OCI-LY3 (cell line): ENCODE data around the gene TLK1.

Source experiments
- H2AFZ ChIP-seq: fragments of 200-600, 300-600 bp; shearing (Covaris generic); 2 replicates; pipeline ENCODE4 v1.6.0; 2014; ENCODE audit warnings: antibody characterized with exemption, low read depth, low read length
- H3K27ac ChIP-seq: fragments of 200-600, 300-600 bp; sonication (generic); 2 replicates; pipeline ENCODE4 v1.5.1; 2014; ENCODE audit warnings: mild to moderate bottlenecking, low read length, moderate library complexity, mixed read lengths
- H3K27me3 ChIP-seq: fragments of 200-600, 300-600 bp; sonication (generic); 2 replicates; pipeline ENCODE4 v1.6.1; 2014; ENCODE audit warnings: low read depth, low read length, mixed read lengths
- H3K36me3 ChIP-seq: fragments of 200-600, 300-600 bp; sonication (generic); replicated peaks from 2 replicates; pipeline ENCODE3; 2014; ENCODE audit warnings: low read depth, low read length, mixed read lengths
- H3K4me1 ChIP-seq: fragments of 300-600, 200-600 bp; sonication (generic); 2 replicates; pipeline ENCODE4 v1.6.1; 2014; ENCODE audit warnings: low read length, mixed read lengths
- H3K4me2 ChIP-seq: fragments of 200-600, 300-600 bp; sonication (generic); 2 replicates; pipeline ENCODE4 v1.6.1; 2014; ENCODE audit warnings: low read length, mixed read lengths
- H3K4me3 ChIP-seq: fragments of 300-600, 200-600 bp; sonication (generic); 2 replicates; pipeline ENCODE4 v1.5.1; 2014; ENCODE audit warnings: antibody characterized with exemption, mild to moderate bottlenecking, low read length, moderate library complexity
- H3K79me2 ChIP-seq: fragments of 300-600, 200-600 bp; shearing (Covaris generic); 2 replicates; pipeline ENCODE4 v1.6.1; 2014; ENCODE audit warnings: mild to moderate bottlenecking, low read length, mixed read lengths
- H3K9ac ChIP-seq: fragments of 300-600, 200-600 bp; shearing (Covaris generic); 2 replicates; pipeline ENCODE4 v1.6.0; 2014; ENCODE audit warnings: mild to moderate bottlenecking, low read length, moderate library complexity
- H3K9me3 ChIP-seq: fragments of 200-600, 300-600 bp; shearing (Covaris generic); 2 replicates; pipeline ENCODE4 v1.6.1; 2014; ENCODE audit warnings: low read length, mixed read lengths; ENCODE audit not compliant: insufficient read depth
- H4K20me1 ChIP-seq: fragments of 200-600, 300-600 bp; sonication (generic); 2 replicates; pipeline ENCODE4 v1.6.1; 2016; ENCODE audit warnings: low read length, mixed read lengths; ENCODE audit not compliant: insufficient read depth
- CTCF ChIP-seq: fragments of 200-600, 300-600 bp; sonication (generic); IDR thresholded peaks from 2 replicates; pipeline ENCODE4 v1.5.1; 2014; ENCODE audit warnings: antibody characterized with exemption, low read length, low read depth
- EZH2phosphoT487 ChIP-seq: fragments of 200-600 bp; shearing (Covaris generic); IDR thresholded peaks from 2 replicates; pipeline ENCODE4 v1.6.1; 2018; ENCODE audit warnings: antibody characterized with exemption, mixed run types, low read depth

The TLK1 gene

GRCh38 chr2:171004833-171005232 lies 155.9 kb downstream of the TLK1 start:
- Histone ChIP-seq H3K27me3 (no peaks in the 10 kb centered on the region), H3K36me3 (peaks cover 21% of the 10 kb centered on the region), H4K20me1 (no peaks in the 10 kb centered on the region), H3K27ac (no peak overlapping the region), H3K9ac (no peak overlapping the region), H3K79me2 (no peaks in the 10 kb centered on the region), H3K4me1 (no peaks in the 10 kb centered on the region), H3K4me3 (no peak overlapping the region), H3K4me2 (no peak overlapping the region), H2AFZ (no peak overlapping the region), H3K9me3 (no peaks in the 10 kb centered on the region)
- TF ChIP-seq EZH2phosphoT487 (no peak), CTCF (no peak)

- H3K4me2 ChIP-seq = no peak overlapping the region
- H3K4me1 ChIP-seq = no peaks in the 10 kb centered on the region
- H3K4me3 ChIP-seq = no peak overlapping the region
- H3K9me3 ChIP-seq = no peaks in the 10 kb centered on the region
- TF ChIP-seq EZH2phosphoT487 (no peak), CTCF (no peak)
- no peaks in the 10 kb centered on the region for H3K79me2 ChIP-seq
- no peak overlapping the region for H2AFZ ChIP-seq
- H3K36me3 ChIP-seq = peaks cover 21% of the 10 kb centered on the region
- H4K20me1 ChIP-seq = no peaks in the 10 kb centered on the region
- H3K27me3 ChIP-seq = no peaks in the 10 kb centered on the region
- H3K27ac ChIP-seq = no peak overlapping the region
- H3K9ac ChIP-seq = no peak overlapping the region
Observed at GRCh38 chr2:171004363-171004762, 156.3 kb downstream of the TLK1 start.

- H3K79me2 ChIP-seq = no peaks in the 10 kb centered on the region
- H3K36me3 ChIP-seq = peaks cover 16% of the 10 kb centered on the region
- H3K27me3 ChIP-seq = no peaks in the 10 kb centered on the region
- H3K4me2 ChIP-seq = no peak overlapping the region
- H2AFZ ChIP-seq = no peak overlapping the region
- no peak overlapping the region for H3K4me3 ChIP-seq
- no peak overlapping the region for H3K9ac ChIP-seq
- no peaks in the 10 kb centered on the region for H3K9me3 ChIP-seq
- no peaks in the 10 kb centered on the region for H4K20me1 ChIP-seq
- H3K27ac ChIP-seq = no peak overlapping the region
- H3K4me1 ChIP-seq = no peaks in the 10 kb centered on the region
- no peak for TF ChIP-seq EZH2phosphoT487
Observed at GRCh38 chr2:170999654-171000053, 161.0 kb downstream of the TLK1 start.

GRCh38 chr2:170997893-170998597 lies 162.6 kb downstream of the TLK1 start:
- Histone ChIP-seq H3K27ac (no peak overlapping the region), H3K27me3 (no peaks in the 10 kb centered on the region), H3K9ac (no peak overlapping the region), H3K4me1 (no peaks in the 10 kb centered on the region), H4K20me1 (no peaks in the 10 kb centered on the region), H2AFZ (no peak overlapping the region), H3K4me2 (no peak overlapping the region), H3K79me2 (no peaks in the 10 kb centered on the region), H3K36me3 (peaks cover 18% of the 10 kb centered on the region), H3K9me3 (no peaks in the 10 kb centered on the region), H3K4me3 (no peak overlapping the region)
- TF ChIP-seq CTCF = no peak
- no peak for TF ChIP-seq EZH2phosphoT487
